HPDE6-E6E7 (cell line): ENCODE results near the gene ZFR2.

Experiments
- DNase-seq: peaks from one replicate; pipeline ENCODE4 v3.0.0; 2011; ENCODE audit warnings: missing footprints; ENCODE audit errors: extremely low spot score

The ZFR2 gene

GRCh38 chr19:3788996-3789778 is 79.7 kb downstream of the ZFR2 start:
- DNase-seq = no peak

- DNase-seq = no peak
These were observed 82.7 kb downstream of the ZFR2 start, which contains the start of gene MATK for GRCh38 chr19:3785938-3786824. Gene MATK (minus strand): TSS chr19:3786381. CDS start chr19:3785135, 1,246 bp downstream.

- no peak for DNase-seq
These were observed 83.3 kb downstream of the ZFR2 start for GRCh38 chr19:3785451-3785937.

GRCh38 chr19:3784607-3785450 is 84.0 kb downstream of the ZFR2 start:
- no peak for DNase-seq

- DNase-seq = no peak
These were observed 84.9 kb downstream of the ZFR2 start for GRCh38 chr19:3783660-3784584.

GRCh38 chr19:3782903-3783302 is 85.9 kb downstream of the ZFR2 start:
- DNase-seq = no peak

- no peak for DNase-seq
These were observed 86.5 kb downstream of the ZFR2 start for GRCh38 chr19:3782330-3782729.

- no peak for DNase-seq
These were observed 87.2 kb downstream of the ZFR2 start for GRCh38 chr19:3781603-3782002.

GRCh38 chr19:3780786-3781304 is 88.0 kb downstream of the ZFR2 start:
- DNase-seq = no peak

GRCh38 chr19:3778899-3779723 is 89.7 kb downstream of the ZFR2 start:
- DNase-seq = no peak

- no peak for DNase-seq
These were observed 90.6 kb downstream of the ZFR2 start for GRCh38 chr19:3778104-3778867.

- DNase-seq = no peak
These were observed 92.3 kb downstream of the ZFR2 start for GRCh38 chr19:3776479-3777040.

GRCh38 chr19:3775831-3776230 is 93.0 kb downstream of the ZFR2 start:
- DNase-seq = no peak

- DNase-seq = no peak
These were observed 93.5 kb downstream of the ZFR2 start for GRCh38 chr19:3775374-3775711.

- no peak for DNase-seq
These were observed 94.0 kb downstream of the ZFR2 start for GRCh38 chr19:3774621-3775373.

- DNase-seq = no peak
These were observed 94.9 kb downstream of the ZFR2 start for GRCh38 chr19:3773814-3774515.

- no peak for DNase-seq
These were observed 96.9 kb downstream of the ZFR2 start, which contains the start of gene RAX2 for GRCh38 chr19:3771906-3772455. Gene RAX2 (minus strand): TSS chr19:3772228. CDS start chr19:3771742, 486 bp downstream.
